ENCODE results near the gene NEGR1.

DNA sequence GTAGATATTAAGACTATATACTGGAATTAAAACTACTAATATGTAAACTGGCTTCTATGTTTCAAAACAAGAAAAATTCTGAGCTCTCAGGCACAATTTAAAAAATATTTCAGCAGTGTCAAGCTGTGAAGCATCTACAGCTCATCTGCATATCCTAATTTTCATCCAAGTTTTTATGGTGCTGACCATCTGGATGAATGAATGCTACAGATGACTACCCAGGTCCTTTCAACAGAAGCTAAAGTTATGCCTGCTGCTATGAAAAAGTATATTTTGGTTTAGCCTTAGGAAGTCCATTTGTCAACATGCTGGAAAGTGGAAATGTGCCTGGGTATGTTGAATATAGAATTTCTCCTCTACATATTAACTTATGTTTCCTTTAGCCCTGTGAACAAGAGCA is 206.9 kb downstream of the NEGR1 start:
- TF ChIP-seq, protein P1, sequence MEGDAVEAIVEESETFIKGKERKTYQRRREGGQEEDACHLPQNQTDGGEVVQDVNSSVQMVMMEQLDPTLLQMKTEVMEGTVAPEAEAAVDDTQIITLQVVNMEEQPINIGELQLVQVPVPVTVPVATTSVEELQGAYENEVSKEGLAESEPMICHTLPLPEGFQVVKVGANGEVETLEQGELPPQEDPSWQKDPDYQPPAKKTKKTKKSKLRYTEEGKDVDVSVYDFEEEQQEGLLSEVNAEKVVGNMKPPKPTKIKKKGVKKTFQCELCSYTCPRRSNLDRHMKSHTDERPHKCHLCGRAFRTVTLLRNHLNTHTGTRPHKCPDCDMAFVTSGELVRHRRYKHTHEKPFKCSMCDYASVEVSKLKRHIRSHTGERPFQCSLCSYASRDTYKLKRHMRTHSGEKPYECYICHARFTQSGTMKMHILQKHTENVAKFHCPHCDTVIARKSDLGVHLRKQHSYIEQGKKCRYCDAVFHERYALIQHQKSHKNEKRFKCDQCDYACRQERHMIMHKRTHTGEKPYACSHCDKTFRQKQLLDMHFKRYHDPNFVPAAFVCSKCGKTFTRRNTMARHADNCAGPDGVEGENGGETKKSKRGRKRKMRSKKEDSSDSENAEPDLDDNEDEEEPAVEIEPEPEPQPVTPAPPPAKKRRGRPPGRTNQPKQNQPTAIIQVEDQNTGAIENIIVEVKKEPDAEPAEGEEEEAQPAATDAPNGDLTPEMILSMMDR (IDR thresholded peaks at IDR 0.05), result no peak
- TF ChIP-seq ZNF138 (CRISPR knock-in tag; conservative IDR thresholded peaks at IDR 0.05) (no peak), FOXK1 (CRISPR knock-in tag; IDR thresholded peaks at IDR 0.05) (no peak), NR3C1 (CRISPR knock-in tag; conservative IDR thresholded peaks at IDR 0.05; ENCODE audit: low read depth) (no peak), NFYB (CRISPR knock-in tag; conservative IDR thresholded peaks at IDR 0.05; ENCODE audit: low read depth) (no peak)
- TF ChIP-seq, protein P2, sequence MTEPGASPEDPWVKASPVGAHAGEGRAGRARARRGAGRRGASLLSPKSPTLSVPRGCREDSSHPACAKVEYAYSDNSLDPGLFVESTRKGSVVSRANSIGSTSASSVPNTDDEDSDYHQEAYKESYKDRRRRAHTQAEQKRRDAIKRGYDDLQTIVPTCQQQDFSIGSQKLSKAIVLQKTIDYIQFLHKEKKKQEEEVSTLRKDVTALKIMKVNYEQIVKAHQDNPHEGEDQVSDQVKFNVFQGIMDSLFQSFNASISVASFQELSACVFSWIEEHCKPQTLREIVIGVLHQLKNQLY (CRISPR knock-in tag; IDR thresholded peaks at IDR 0.05), result no peak
